Progenitor cell of endocrine pancreas (in vitro differentiated cells): ENCODE data around the gene SARM1. TPM values are rescaled to one million over a fixed set of nuclear protein-coding genes. Genes with fewer than 3 reads are reported as not detected.

Experiments used
- DNase-seq: peaks from one replicate; pipeline ENCODE4 v3.0.0; 2021; ENCODE audit warnings: low spot score; ENCODE audit not compliant: unreplicated experiment
- H3K27ac Mint-ChIP-seq: 2 replicates; pipeline ENCODE4 v1.8.0; 2021; ENCODE audit warnings: mild to moderate bottlenecking, moderate library complexity, mixed read lengths
- H3K27me3 Mint-ChIP-seq: 2 replicates; pipeline ENCODE4 v1.8.0; 2021; ENCODE audit warnings: mixed read lengths
- H3K36me3 Mint-ChIP-seq: 2 replicates; pipeline ENCODE4 v1.8.0; 2022; ENCODE audit warnings: mixed read lengths; ENCODE audit not compliant: insufficient read depth
- H3K4me1 Mint-ChIP-seq: 2 replicates; pipeline ENCODE4 v1.8.0; 2021; ENCODE audit warnings: low read depth, mixed read lengths
- H3K4me3 Mint-ChIP-seq: 2 replicates; pipeline ENCODE4 v1.8.0; 2021; ENCODE audit warnings: low read depth, mild to moderate bottlenecking, moderate library complexity, mixed read lengths
- H3K9me3 Mint-ChIP-seq: 2 replicates; pipeline ENCODE4 v1.8.0; 2021; ENCODE audit warnings: low read depth, mixed read lengths
- CTCF ChIP-seq: fragments of 200-600 bp; sonication (generic); IDR thresholded peaks from one replicate; pipeline ENCODE4 v1.5.0; 2021; ENCODE audit warnings: antibody characterized with exemption, mild to moderate bottlenecking; ENCODE audit not compliant: unreplicated experiment
- microRNA-seq: library from miRNA; unstranded; fragments of <30 nt; microRNA quantifications from one replicate; pipeline ENCODE4 v1.1.0, GENCODE V29; 2020; ENCODE audit warnings: borderline number of aligned reads; ENCODE audit not compliant: unreplicated experiment
- total RNA-seq: library from RNA; stranded (reverse); gene quantifications from 2 replicates; pipeline ENCODE4 v1.2.1, GENCODE V29; 2021

SARM1 gene
- total RNA-seq, 1 donor from 2014 or later, result 20.0 TPM

DNA sequence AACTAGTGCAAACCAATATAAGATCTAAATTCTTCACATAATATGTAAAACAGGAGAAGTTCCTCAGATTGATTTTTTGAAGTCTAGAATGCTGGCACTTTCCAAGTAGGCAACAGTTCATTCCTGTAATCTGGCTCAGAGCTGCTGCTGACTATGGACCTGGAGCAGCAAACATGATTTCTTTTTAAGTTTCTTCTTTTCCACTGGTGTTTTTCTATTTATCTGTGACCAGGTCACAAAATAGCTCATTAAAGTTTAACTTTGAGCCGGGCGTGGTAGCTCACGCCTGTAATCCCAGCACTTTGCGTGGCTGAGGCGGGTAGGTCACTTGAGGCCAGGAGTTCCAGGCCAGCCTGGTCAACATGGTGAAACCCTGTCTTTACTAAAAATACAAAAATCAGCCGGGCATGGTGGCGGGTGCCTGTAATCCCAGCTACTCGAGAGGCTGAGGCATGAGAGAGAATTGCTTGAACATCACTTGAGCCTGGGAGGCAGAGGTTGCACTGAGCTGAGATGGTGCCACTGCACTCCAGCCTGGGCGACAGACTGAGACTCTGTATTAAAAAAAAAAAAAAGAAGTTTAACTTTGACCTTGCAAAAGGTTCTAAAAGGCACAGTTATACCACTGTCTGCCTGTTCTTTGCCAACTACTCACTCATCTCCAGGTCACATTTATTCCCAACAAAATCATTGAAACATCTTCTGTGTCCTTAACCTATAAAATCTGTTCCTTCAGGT is 72.6 kb downstream of the SARM1 start:
- no peaks in the 10 kb centered on the region for H3K36me3 Mint-ChIP-seq
- H3K4me3 Mint-ChIP-seq, result no peak overlapping the region
- H3K9me3 Mint-ChIP-seq, result no peaks in the 10 kb centered on the region
- no peak for DNase-seq
- no peak for TF ChIP-seq CTCF
- no peaks in the 10 kb centered on the region for H3K4me1 Mint-ChIP-seq
- no peak overlapping the region for H3K27ac Mint-ChIP-seq
- peaks cover 5% of the 10 kb centered on the region for H3K27me3 Mint-ChIP-seq

- DNase-seq, result no peak
- H3K9me3 Mint-ChIP-seq, result peaks cover 8% of the 10 kb centered on the region
- peaks cover 3% of the 10 kb centered on the region for H3K27me3 Mint-ChIP-seq
- TF ChIP-seq CTCF, result no peak
- no peak overlapping the region for H3K27ac Mint-ChIP-seq
- H3K36me3 Mint-ChIP-seq, result no peaks in the 10 kb centered on the region
- H3K4me1 Mint-ChIP-seq, result no peaks in the 10 kb centered on the region
- no peak overlapping the region for H3K4me3 Mint-ChIP-seq
Measured at GRCh38 chr17:28446716-28447395, 75.4 kb downstream of the SARM1 start.

GRCh38 chr17:28447396-28447760 is 75.9 kb downstream of the SARM1 start:
- peaks cover 3% of the 10 kb centered on the region for H3K27me3 Mint-ChIP-seq
- no peak for DNase-seq
- no peak overlapping the region for H3K27ac Mint-ChIP-seq
- H3K9me3 Mint-ChIP-seq, result peaks cover 10% of the 10 kb centered on the region
- no peak overlapping the region for H3K4me3 Mint-ChIP-seq
- no peak for TF ChIP-seq CTCF
- no peaks in the 10 kb centered on the region for H3K36me3 Mint-ChIP-seq
- no peaks in the 10 kb centered on the region for H3K4me1 Mint-ChIP-seq

DNA sequence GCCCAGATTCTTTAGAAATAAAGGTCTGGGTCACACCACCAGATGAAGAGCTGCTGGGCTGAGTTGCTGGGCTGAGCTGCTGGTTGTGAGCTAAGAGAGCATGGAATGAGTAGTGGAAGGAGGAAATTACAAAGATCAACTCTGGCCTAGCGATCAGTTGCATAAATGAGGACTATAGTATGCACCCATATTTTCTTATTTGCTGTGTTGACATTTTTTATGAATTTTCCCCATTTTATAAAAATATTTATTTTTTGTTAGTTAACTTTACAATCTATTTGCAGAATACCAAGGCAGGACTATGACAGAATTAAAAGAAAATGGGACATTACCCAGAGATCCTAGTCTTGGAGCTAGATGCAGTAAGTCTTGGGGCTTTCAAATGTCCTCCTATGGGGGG is 78.4 kb downstream of the SARM1 start:
- Mint-ChIP-seq H3K27me3 (peaks cover 3% of the 10 kb centered on the region), H3K4me3 (no peak overlapping the region), H3K36me3 (no peaks in the 10 kb centered on the region), H3K4me1 (no peaks in the 10 kb centered on the region), H3K9me3 (peaks cover 13% of the 10 kb centered on the region), H3K27ac (no peak overlapping the region)
- no peak for TF ChIP-seq CTCF
- DNase-seq, result no peak

Small RNA genes within 50 kb of the gene (microRNA-seq; reads per million reads assigned to microRNA genes)
- gene MIR4723, result not detected

Other genes with a start within 250 kb of the SARM1 start
- 93.8 and 102 TPM in 2 replicates for gene TMEM97, start 52.5 kb upstream of the SARM1 start, total RNA-seq
- gene IFT20, start 36.2 kb upstream of the SARM1 start, total RNA-seq, result 35.4 and 41.0 TPM in 2 replicates
- 50.9 and 51.0 TPM in 2 replicates for gene TNFAIP1, start 35.9 kb upstream of the SARM1 start, total RNA-seq
- 66.0 and 68.6 TPM in 2 replicates for gene POLDIP2, start 14.2 kb upstream of the SARM1 start, total RNA-seq
- not detected in 2 replicates for gene SEBOX, start 6.5 kb upstream of the SARM1 start, total RNA-seq
- 128 and 139 TPM in 2 replicates for gene VTN, start 1.4 kb upstream of the SARM1 start, total RNA-seq
- 15.7 and 16.1 TPM in 2 replicates for gene SLC46A1, start 34.5 kb downstream of the SARM1 start, total RNA-seq
- gene SLC13A2, start 102.0 kb downstream of the SARM1 start, total RNA-seq, result 0.29 and 0.31 TPM in 2 replicates
- gene FOXN1, start 134.7 kb downstream of the SARM1 start, total RNA-seq, result 0.07 TPM in 1 of 2 replicates, not detected in the other
- 41.3 and 46.7 TPM in 2 replicates for gene UNC119, start 180.9 kb downstream of the SARM1 start, total RNA-seq
- 65.0 and 68.2 TPM in 2 replicates for gene PIGS, start 199.8 kb downstream of the SARM1 start, total RNA-seq
- 4.8 and 5.6 TPM in 2 replicates for gene ALDOC, start 205.2 kb downstream of the SARM1 start, total RNA-seq
- gene SPAG5, start 227.3 kb downstream of the SARM1 start, total RNA-seq, result 69.4 and 77.8 TPM in 2 replicates
- gene RSKR, start 242.5 kb downstream of the SARM1 start, total RNA-seq, result 35.5 and 36.7 TPM in 2 replicates